MCF 10A (cell line): ENCODE results near the gene LSM14A. TPM values are rescaled to one million over a fixed set of nuclear protein-coding genes. Genes with fewer than 3 reads are reported as not detected.
"Not testable (repeated sequence)": the region's sequence is repeated elsewhere in the genome, so short reads cannot be mapped to it uniquely, and the experiment has no call there.

Source experiments
- BruUV-seq: library from RNA; stranded (reverse); fragments of 400-500 nt; replicated peaks from 2 replicates; lab custom pipeline; 2021; lab: Mats Ljungman, UMichigan
- CTCF ChIA-PET: fragments of 300-600 bp; sonication (Branson Sonifier 250); formaldehyde crosslinking; extraction: SDS; loops from one replicate; lab custom pipeline; 2021; ENCODE audit warnings: antibody characterized with exemption, inconsistent platforms; lab: Yijun Ruan, JAX
- POLR2A ChIA-PET: fragments of 300-600, 350-650 bp; sonication (Branson Sonifier 250); formaldehyde crosslinking; extraction: SDS; loops from one replicate; lab custom pipeline; 2020; ENCODE audit warnings: antibody characterized with exemption, inconsistent platforms; lab: Yijun Ruan, JAX
- DNase-seq: peaks from one replicate; pipeline ENCODE4 v3.0.0-alpha.2; 2018; ENCODE audit not compliant: unreplicated experiment
- H3K27ac Mint-ChIP-seq: one replicate; pipeline ENCODE4 v1.8.0; 2022; ENCODE audit warnings: mild to moderate bottlenecking, low read depth, mixed read lengths; ENCODE audit not compliant: unreplicated experiment
- H3K27me3 Mint-ChIP-seq: one replicate; pipeline ENCODE4 v1.8.0; 2022; ENCODE audit warnings: mixed read lengths; ENCODE audit not compliant: insufficient read depth, unreplicated experiment
- H3K36me3 Mint-ChIP-seq: one replicate; pipeline ENCODE4 v1.8.0; 2022; ENCODE audit warnings: mild to moderate bottlenecking, moderate library complexity, mixed read lengths; ENCODE audit not compliant: insufficient read depth, unreplicated experiment
- H3K4me1 Mint-ChIP-seq: one replicate; pipeline ENCODE4 v1.8.0; 2022; ENCODE audit warnings: mixed read lengths; ENCODE audit not compliant: insufficient read depth, unreplicated experiment
- H3K4me3 Mint-ChIP-seq: one replicate; pipeline ENCODE4 v1.8.0; 2022; ENCODE audit warnings: mild to moderate bottlenecking, moderate library complexity, mixed read lengths; ENCODE audit not compliant: unreplicated experiment
- H3K9me3 Mint-ChIP-seq: one replicate; pipeline ENCODE4 v1.8.0; 2022; ENCODE audit warnings: mixed read lengths; ENCODE audit not compliant: unreplicated experiment
- CTCF ChIP-seq: fragments of 200-600 bp; IDR thresholded peaks from one replicate; pipeline ENCODE4 v1.8.0; 2022; ENCODE audit warnings: antibody characterized with exemption, mild to moderate bottlenecking; ENCODE audit not compliant: unreplicated experiment
- intact Hi-C: fragments of 100-400 bp; cut with micrococcal nuclease; formaldehyde crosslinking; loops from 2 replicates; pipeline ENCODE4 v1.14.1; 2022
- total RNA-seq: library from RNA; stranded (reverse); gene quantifications from 2 replicates; pipeline ENCODE4 v1.2.3, GENCODE V29; 2022

The LSM14A gene
- total RNA-seq, 1 experiment from 2014 or later: 100 TPM

- no peak for DNase-seq
- Mint-ChIP-seq H3K36me3 (peaks cover 4% of the 10 kb centered on the region), H3K27me3 (peaks cover 14% of the 10 kb centered on the region), H3K4me3 (no peak overlapping the region), H3K4me1 (no peaks in the 10 kb centered on the region), H3K9me3 (no peaks in the 10 kb centered on the region), H3K27ac (no peak overlapping the region)
- intact Hi-C loops: no loop called here
- no peak for TF ChIP-seq CTCF
- CTCF ChIA-PET: interaction anchor here (0.7 to 1.3 kb wide), 7 partner anchors 13 to 350 kb away, joined by 3 to 7 read pairs (median 4); no protein-coding TSS in a partner anchor
- POLR2A ChIA-PET: interaction anchor here (0.7 kb wide), 1 partner anchor 990 kb away, joined by 4 read pairs; no protein-coding TSS in a partner anchor
- no TSS peak for BruUV-seq
Measured at GRCh38 chr19:34127684-34128189, 44.6 kb upstream of the LSM14A start.

- BruUV-seq: no TSS peak
- CTCF ChIA-PET: interaction anchor here (0.7 to 1.0 kb wide), 2 partner anchors 12 to 1003 kb away, joined by 3 read pairs; no protein-coding TSS in a partner anchor
- intact Hi-C loops: no loop called here
- Mint-ChIP-seq H3K27me3 (peaks cover 4% of the 10 kb centered on the region), H3K4me3 (no peak overlapping the region), H3K36me3 (peaks cover 4% of the 10 kb centered on the region), H3K4me1 (no peaks in the 10 kb centered on the region), H3K27ac (no peak overlapping the region), H3K9me3 (no peaks in the 10 kb centered on the region)
- POLR2A ChIA-PET: no interaction called here
- TF ChIP-seq CTCF: no peak
- no peak for DNase-seq
Measured at GRCh38 chr19:34128558-34129250, 43.6 kb upstream of the LSM14A start.

- DNase-seq: no peak
- TF ChIP-seq CTCF: no peak
Measured at GRCh38 chr19:34131100-34131499, 41.2 kb upstream of the LSM14A start.

GRCh38 chr19:34132145-34132544 lies 40.2 kb upstream of the LSM14A start:
- H3K36me3 Mint-ChIP-seq, POLR2A ChIA-PET, H3K4me3 Mint-ChIP-seq, H3K9me3 Mint-ChIP-seq, intact Hi-C loops, H3K27ac Mint-ChIP-seq, BruUV-seq, DNase-seq, H3K27me3 Mint-ChIP-seq, H3K4me1 Mint-ChIP-seq: not testable (repeated sequence)
- CTCF ChIA-PET: interaction anchor here (0.9 to 1.3 kb wide), 3 partner anchors 10 to 35 kb away, joined by 3 to 4 read pairs (median 3); no protein-coding TSS in a partner anchor

More at GRCh38 chr19:34131100-34131499, 41.2 kb upstream of the LSM14A start:
- intact Hi-C loops: no loop called here
- no peaks in the 10 kb centered on the region for H3K27me3 Mint-ChIP-seq
- H3K9me3 Mint-ChIP-seq: no peaks in the 10 kb centered on the region
- no peak overlapping the region for H3K4me3 Mint-ChIP-seq
- no peak overlapping the region for H3K27ac Mint-ChIP-seq
- CTCF ChIA-PET: interaction anchor here (0.6 to 1.3 kb wide), 5 partner anchors 8 to 34 kb away, joined by 3 to 4 read pairs (median 3); no protein-coding TSS in a partner anchor
- peaks cover 9% of the 10 kb centered on the region for H3K36me3 Mint-ChIP-seq
- POLR2A ChIA-PET: no interaction called here
- H3K4me1 Mint-ChIP-seq: no peaks in the 10 kb centered on the region
- BruUV-seq: no TSS peak

- H3K27me3 Mint-ChIP-seq, H3K9me3 Mint-ChIP-seq, POLR2A ChIA-PET, H3K27ac Mint-ChIP-seq, H3K4me3 Mint-ChIP-seq, H3K36me3 Mint-ChIP-seq, CTCF ChIA-PET, intact Hi-C loops, H3K4me1 Mint-ChIP-seq, DNase-seq, BruUV-seq: not testable (repeated sequence)
Measured at GRCh38 chr19:34132706-34133105, 39.6 kb upstream of the LSM14A start.
